MCF 10A (cell line): ENCODE data around the gene EMILIN1. TPM values are rescaled to one million over a fixed set of nuclear protein-coding genes. Genes with fewer than 3 reads are reported as not detected.

Experiments used
- BruUV-seq: library from RNA; stranded (reverse); fragments of 400-500 nt; replicated peaks from 2 replicates; lab custom pipeline; 2021; lab: Mats Ljungman, UMichigan
- CTCF ChIA-PET: fragments of 300-600 bp; sonication (Branson Sonifier 250); formaldehyde crosslinking; extraction: SDS; loops from one replicate; lab custom pipeline; 2021; ENCODE audit warnings: antibody characterized with exemption, inconsistent platforms; lab: Yijun Ruan, JAX
- POLR2A ChIA-PET: fragments of 300-600, 350-650 bp; sonication (Branson Sonifier 250); formaldehyde crosslinking; extraction: SDS; loops from one replicate; lab custom pipeline; 2020; ENCODE audit warnings: antibody characterized with exemption, inconsistent platforms; lab: Yijun Ruan, JAX
- DNase-seq: peaks from one replicate; pipeline ENCODE4 v3.0.0-alpha.2; 2018; ENCODE audit not compliant: unreplicated experiment
- H3K27ac Mint-ChIP-seq: one replicate; pipeline ENCODE4 v1.8.0; 2022; ENCODE audit warnings: mild to moderate bottlenecking, low read depth, mixed read lengths; ENCODE audit not compliant: unreplicated experiment
- H3K27me3 Mint-ChIP-seq: one replicate; pipeline ENCODE4 v1.8.0; 2022; ENCODE audit warnings: mixed read lengths; ENCODE audit not compliant: insufficient read depth, unreplicated experiment
- H3K36me3 Mint-ChIP-seq: one replicate; pipeline ENCODE4 v1.8.0; 2022; ENCODE audit warnings: mild to moderate bottlenecking, moderate library complexity, mixed read lengths; ENCODE audit not compliant: insufficient read depth, unreplicated experiment
- H3K4me1 Mint-ChIP-seq: one replicate; pipeline ENCODE4 v1.8.0; 2022; ENCODE audit warnings: mixed read lengths; ENCODE audit not compliant: insufficient read depth, unreplicated experiment
- H3K4me3 Mint-ChIP-seq: one replicate; pipeline ENCODE4 v1.8.0; 2022; ENCODE audit warnings: mild to moderate bottlenecking, moderate library complexity, mixed read lengths; ENCODE audit not compliant: unreplicated experiment
- H3K9me3 Mint-ChIP-seq: one replicate; pipeline ENCODE4 v1.8.0; 2022; ENCODE audit warnings: mixed read lengths; ENCODE audit not compliant: unreplicated experiment
- CTCF ChIP-seq: fragments of 200-600 bp; IDR thresholded peaks from one replicate; pipeline ENCODE4 v1.8.0; 2022; ENCODE audit warnings: antibody characterized with exemption, mild to moderate bottlenecking; ENCODE audit not compliant: unreplicated experiment
- intact Hi-C: fragments of 100-400 bp; cut with micrococcal nuclease; formaldehyde crosslinking; loops from 2 replicates; pipeline ENCODE4 v1.14.1; 2022
- total RNA-seq: library from RNA; stranded (reverse); gene quantifications from 2 replicates; pipeline ENCODE4 v1.2.3, GENCODE V29; 2022

Gene EMILIN1
- total RNA-seq, 1 experiment from 2014 or later, result 0.21 TPM

GRCh38 chr2:27069436-27069835 is 9.0 kb upstream of the EMILIN1 start:
- Mint-ChIP-seq H3K4me3 (peak overlapping the region; percentile 92), H3K9me3 (no peaks in the 10 kb centered on the region), H3K36me3 (peaks cover 40% of the 10 kb centered on the region), H3K4me1 (peaks cover 15% of the 10 kb centered on the region), H3K27me3 (no peaks in the 10 kb centered on the region), H3K27ac (peak overlapping the region; percentile 93)
- BruUV-seq, result no TSS peak
- intact Hi-C loops, result no loop called here
- no peak for DNase-seq
- CTCF ChIA-PET, result interaction anchor here (0.7 kb wide), 1 partner anchor 239 kb away, joined by 3 read pairs; the partner anchor contains the start of gene UCN
- POLR2A ChIA-PET, result interaction anchor here (15.2 kb wide), 1 partner anchor 17 kb away, joined by 175 read pairs; the partner anchor contains the start of gene AGBL5
- TF ChIP-seq CTCF, result no peak

- CTCF ChIA-PET, result interaction anchor here (0.7 kb wide), 2 partner anchors 14 to 613 kb away, joined by 3 to 4 read pairs; no protein-coding TSS in a partner anchor
- H3K36me3 Mint-ChIP-seq, result peaks cover 37% of the 10 kb centered on the region
Measured at GRCh38 chr2:27069961-27070618, 8.3 kb upstream of the EMILIN1 start.

GRCh38 chr2:27070653-27071276 is 7.7 kb upstream of the EMILIN1 start:
- intact Hi-C loops, result no loop called here
- ChIA-PET POLR2A (interaction anchor here (0.6 to 15.2 kb wide), 20 partner anchors 11 to 824 kb away, joined by 3 to 175 read pairs (median 5); partner anchors contain the start of genes AGBL5, KHK, MPV17 and TMEM214), CTCF (interaction anchor here (0.6 to 1.5 kb wide), 5 partner anchors 9 to 612 kb away, joined by 3 to 4 read pairs (median 3); partner anchors contain the start of gene AGBL5)
- Mint-ChIP-seq H3K36me3 (peaks cover 36% of the 10 kb centered on the region), H3K27ac (peak overlapping the region; percentile 93), H3K27me3 (peaks cover 1% of the 10 kb centered on the region), H3K4me1 (peaks cover 15% of the 10 kb centered on the region), H3K9me3 (no peaks in the 10 kb centered on the region), H3K4me3 (peak overlapping the region; percentile 92)
- no peak for DNase-seq
- no peak for TF ChIP-seq CTCF
- BruUV-seq, result TSS peak; percentile 75

More at GRCh38 chr2:27069961-27070618, 8.3 kb upstream of the EMILIN1 start:
- no peak for TF ChIP-seq CTCF
- intact Hi-C loops, result no loop called here
- POLR2A ChIA-PET, result interaction anchor here (0.6 to 15.2 kb wide), 6 partner anchors 11 to 824 kb away, joined by 3 to 175 read pairs (median 5); partner anchors contain the start of gene AGBL5
- Mint-ChIP-seq H3K27ac (peak overlapping the region; percentile 93), H3K4me3 (peak overlapping the region; percentile 92), H3K27me3 (no peaks in the 10 kb centered on the region), H3K4me1 (peaks cover 15% of the 10 kb centered on the region), H3K9me3 (no peaks in the 10 kb centered on the region)
- no TSS peak for BruUV-seq
- no peak for DNase-seq
